ENCODE results near the gene CCDC187. TPM values are rescaled to one million over a fixed set of nuclear protein-coding genes. Genes with fewer than 3 reads are reported as not detected.

The CCDC187 gene
- total and polyA plus RNA-seq, 2 of the 13 experiments (the other 11 are each of a cell fraction or from before 2014, with no cell fraction given), result 0.03 to 0.13 TPM

GRCh38 chr9:136283291-136284235 is 20.3 kb downstream of the CCDC187 start (continued):
- TF ChIP-seq RARG (CRISPR knock-in tag; IDR thresholded peaks at IDR 0.05; ENCODE audit: low read depth), result no peak
- TF ChIP-seq ZHX2 (IDR thresholded peaks at IDR 0.05; ENCODE audit: low read depth), result no peak
- no peak for TF ChIP-seq ZHX2 (CRISPR knock-in tag; IDR thresholded peaks at IDR 0.05; ENCODE audit: borderline replicate concordance)
- TF ChIP-seq SNAI1 (CRISPR knock-in tag; IDR thresholded peaks at IDR 0.05; ENCODE audit: borderline replicate concordance), result no peak
- TF ChIP-seq ZNF839 (CRISPR knock-in tag; IDR thresholded peaks at IDR 0.05; ENCODE audit: borderline replicate concordance), result no peak
- peak; percentile 90 for TF ChIP-seq STAG1 (CRISPR knock-in tag; IDR thresholded peaks at IDR 0.05)
- peak; percentile 96 for TF ChIP-seq CTCF (CRISPR knock-in tag; IDR thresholded peaks at IDR 0.05)
- no peak for TF ChIP-seq TFE3 (CRISPR knock-in tag; IDR thresholded peaks at IDR 0.05)
- TF ChIP-seq FOXM1 (CRISPR knock-in tag; IDR thresholded peaks at IDR 0.05), result no peak
- TF ChIP-seq HMGXB4 (CRISPR knock-in tag; IDR thresholded peaks at IDR 0.05; ENCODE audit: borderline replicate concordance in 1 of 2, low read depth in 1 of 2), result 0 out of 4 replicates have a peak, but pooled peaks of 1 of the 2 experiments have one; percentile 25
- no peak for TF ChIP-seq SNAPC2 (CRISPR knock-in tag; IDR thresholded peaks at IDR 0.05)
- TF ChIP-seq ZBTB7A (CRISPR knock-in tag; IDR thresholded peaks at IDR 0.05), result no peak
- no peak for TF ChIP-seq ZNF761 (CRISPR knock-in tag; conservative IDR thresholded peaks at IDR 0.05)
- TF ChIP-seq PCBP1 (IDR thresholded peaks at IDR 0.05; ENCODE audit: borderline replicate concordance, low read depth, low read length), result peak; percentile 92; the same call in 1 of the 2 replicates
- no peak for TF ChIP-seq NFRKB (IDR thresholded peaks at IDR 0.05)
- no peak for TF ChIP-seq TCF12 (IDR thresholded peaks at IDR 0.05)
- TF ChIP-seq TCF12 (CRISPR knock-in tag; IDR thresholded peaks at IDR 0.05), result no peak
- no peak for TF ChIP-seq FOXO1 (CRISPR knock-in tag; IDR thresholded peaks at IDR 0.05)
